ENCODE results near the gene OR3A2. TPM values are rescaled to one million over a fixed set of nuclear protein-coding genes. Genes with fewer than 3 reads are reported as not detected.
"Not testable (repeated sequence)": the region's sequence is repeated elsewhere in the genome, so short reads cannot be mapped to it uniquely, and the experiment has no call there.

The OR3A2 gene
- total RNA-seq, 1 experiment from 2014 or later, result not detected

DNA sequence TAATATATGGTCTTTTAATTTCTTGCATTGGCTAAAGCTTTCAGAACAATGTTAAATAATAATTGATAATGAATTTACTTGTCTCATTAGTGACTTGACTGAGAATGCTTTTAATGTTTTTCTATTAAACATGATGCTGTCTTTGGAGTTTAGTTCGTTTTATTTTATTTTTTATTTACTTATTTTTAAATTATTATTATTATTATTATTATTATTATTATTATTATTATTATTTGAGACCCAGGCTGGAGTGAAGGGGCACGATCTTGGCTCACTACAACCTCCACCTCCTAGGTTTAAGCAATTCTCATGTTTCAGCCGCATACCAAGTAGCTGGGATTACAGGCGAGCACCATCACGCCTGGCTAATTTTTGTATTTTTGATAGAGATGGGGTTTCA is 29.5 kb upstream of the OR3A2 start:
- no peak overlapping the region for H4K91ac ChIP-seq (ENCODE audit: insufficient read length, low read depth, low read length)
- no peak overlapping the region for H2AK5ac ChIP-seq (ENCODE audit: insufficient read length, low read length)
- no peak overlapping the region for H3T11ph ChIP-seq (ENCODE audit: low read length)
- no peak overlapping the region for H3K14ac ChIP-seq (ENCODE audit: insufficient read depth, low read length)
- DNase-seq, result no peak
- H3K9ac ChIP-seq (ENCODE audit: extremely low read depth, insufficient read length, low read length), result no peak overlapping the region
- no peak overlapping the region for H2AFZ ChIP-seq (ENCODE audit: low read length)
- H2BK20ac ChIP-seq (ENCODE audit: low read depth, low read length, poor library complexity, severe bottlenecking), result no peak overlapping the region
- Mint-ChIP-seq H3K27me3 (ENCODE audit: low read depth) (no peaks in the 10 kb centered on the region; the same call in 1 of the 2 replicates), H3K9me3 (peaks cover 35 to 69% of the 10 kb centered on the region in 2 experiments), H3K4me1 (no peaks in the 10 kb centered on the region), H3K4me3 (no peak overlapping the region), H3K27ac (no peak overlapping the region), H3K36me3 (ENCODE audit: insufficient read depth in 1 of 3, low read depth in 3 of 3) (peaks cover 2 to 15% (median 10%) of the 10 kb centered on the region in 3 experiments; a peak in 5 of 7 replicates)
- WGBS (ENCODE audit: extremely low coverage, insufficient read length, low lambda C conversion rate), result no CpG with 5 or more reads among the region's 5 CpGs
- H3K4ac ChIP-seq (ENCODE audit: low read depth, low read length), result no peak overlapping the region
- no peak overlapping the region for H2BK120ac ChIP-seq (ENCODE audit: low read depth, low read length, poor library complexity, severe bottlenecking)
- no peak overlapping the region for H3K23ac ChIP-seq (ENCODE audit: insufficient read length, low read depth, low read length)
- no peak overlapping the region for H2BK12ac ChIP-seq (ENCODE audit: insufficient read length, low read depth, low read length)
- H4K5ac ChIP-seq (ENCODE audit: insufficient read length, low read depth, low read length), result no peak overlapping the region
- TF ChIP-seq CTCF (conservative IDR thresholded peaks at IDR 0.05), result no peak
- H3K27ac ChIP-seq (ENCODE audit: insufficient read length, low read depth, low read length), result no peak overlapping the region
- H3K79me1 ChIP-seq (ENCODE audit: insufficient read depth, low read depth, low read length, poor library complexity, severe bottlenecking), result no peaks in the 10 kb centered on the region
- no peak overlapping the region for H3K56ac ChIP-seq (ENCODE audit: insufficient read length, low read depth, low read length)
- H3K79me2 ChIP-seq (ENCODE audit: insufficient read depth, low read length), result no peaks in the 10 kb centered on the region
- H3K4me2 ChIP-seq (ENCODE audit: insufficient read depth, insufficient read length, low read length), result no peak overlapping the region
- H4K8ac ChIP-seq (replicated peaks; ENCODE audit: insufficient read length, low read depth, low read length), result no peak overlapping the region
- H3K4me1 ChIP-seq (ENCODE audit: insufficient read depth, low read length), result no peaks in the 10 kb centered on the region
- H4K20me1 ChIP-seq (ENCODE audit: control insufficient read depth, insufficient read depth, insufficient read length), result no peaks in the 10 kb centered on the region
- H3K9me3 ChIP-seq (ENCODE audit: control insufficient read depth, low read depth, low read length), result peaks cover 11% of the 10 kb centered on the region
- H2BK15ac ChIP-seq (ENCODE audit: low read depth, low read length), result no peak overlapping the region
- H2BK5ac ChIP-seq (ENCODE audit: insufficient read length, low read length), result no peak overlapping the region
- H3K18ac ChIP-seq (ENCODE audit: insufficient read length, low read depth, low read length), result no peak overlapping the region
- H3K27me3 ChIP-seq (ENCODE audit: insufficient read depth, low read length), result no peaks in the 10 kb centered on the region
- H3K23me2 ChIP-seq (ENCODE audit: insufficient read length, low read depth, low read length, poor library complexity, severe bottlenecking), result no peaks in the 10 kb centered on the region

DNA sequence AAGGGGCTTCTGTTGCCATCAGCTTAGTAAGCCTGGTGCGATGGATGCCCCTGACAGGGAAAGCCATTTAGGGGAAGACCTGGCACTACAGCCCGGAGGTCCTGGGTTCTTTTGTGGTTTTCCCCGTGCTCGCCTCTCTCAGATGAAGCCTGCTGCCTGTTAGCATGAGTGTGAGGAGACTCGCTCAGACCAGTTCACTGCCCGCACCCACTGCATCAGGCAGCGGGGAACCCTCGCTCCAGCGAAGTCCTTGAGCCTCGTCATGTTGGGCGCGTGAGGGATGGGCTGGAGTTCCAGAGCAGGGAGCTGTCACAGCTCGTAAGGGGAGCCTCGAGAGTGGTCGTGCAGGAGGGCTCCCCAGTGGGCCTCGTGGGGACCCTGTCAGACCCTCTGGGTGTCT is 26.1 kb upstream of the OR3A2 start:
- peaks cover 4 to 33% (median 15%) of the 10 kb centered on the region in 3 experiments; a peak in 6 of 7 replicates for H3K36me3 Mint-ChIP-seq (ENCODE audit: insufficient read depth in 1 of 3, low read depth in 3 of 3)
- not testable (repeated sequence) for H2AFZ ChIP-seq (ENCODE audit: low read length); H3K4me3 Mint-ChIP-seq; H3K23ac ChIP-seq (ENCODE audit: insufficient read length, low read depth, low read length); H4K91ac ChIP-seq (ENCODE audit: insufficient read length, low read depth, low read length); H3K56ac ChIP-seq (ENCODE audit: insufficient read length, low read depth, low read length); H2BK120ac ChIP-seq (ENCODE audit: low read depth, low read length, poor library complexity, severe bottlenecking); H3K23me2 ChIP-seq (ENCODE audit: insufficient read length, low read depth, low read length, poor library complexity, severe bottlenecking); H4K8ac ChIP-seq (replicated peaks; ENCODE audit: insufficient read length, low read depth, low read length); H2BK15ac ChIP-seq (ENCODE audit: low read depth, low read length); H4K20me1 ChIP-seq (ENCODE audit: control insufficient read depth, insufficient read depth, insufficient read length); H3K4ac ChIP-seq (ENCODE audit: low read depth, low read length); H3K14ac ChIP-seq (ENCODE audit: insufficient read depth, low read length); H3K4me1 ChIP-seq (ENCODE audit: insufficient read depth, low read length); H2AK5ac ChIP-seq (ENCODE audit: insufficient read length, low read length); H3K27ac Mint-ChIP-seq; DNase-seq; H3K18ac ChIP-seq (ENCODE audit: insufficient read length, low read depth, low read length); H3K27me3 ChIP-seq (ENCODE audit: insufficient read depth, low read length); H3K27me3 Mint-ChIP-seq (ENCODE audit: low read depth); H2BK12ac ChIP-seq (ENCODE audit: insufficient read length, low read depth, low read length); H3K4me1 Mint-ChIP-seq; H2BK5ac ChIP-seq (ENCODE audit: insufficient read length, low read length); H3K79me2 ChIP-seq (ENCODE audit: insufficient read depth, low read length); H3T11ph ChIP-seq (ENCODE audit: low read length); H2BK20ac ChIP-seq (ENCODE audit: low read depth, low read length, poor library complexity, severe bottlenecking); H4K5ac ChIP-seq (ENCODE audit: insufficient read length, low read depth, low read length); H3K4me2 ChIP-seq (ENCODE audit: insufficient read depth, insufficient read length, low read length); H3K9ac ChIP-seq (ENCODE audit: extremely low read depth, insufficient read length, low read length); H3K79me1 ChIP-seq (ENCODE audit: insufficient read depth, low read depth, low read length, poor library complexity, severe bottlenecking); H3K27ac ChIP-seq (ENCODE audit: insufficient read length, low read depth, low read length)
- peaks cover 41% of the 10 kb centered on the region for H3K9me3 ChIP-seq (ENCODE audit: control insufficient read depth, low read depth, low read length)
- no CpG with 5 or more reads among the region's 16 CpGs for WGBS (ENCODE audit: extremely low coverage, insufficient read length, low lambda C conversion rate)
- H3K9me3 Mint-ChIP-seq, result peaks cover 43 to 73% of the 10 kb centered on the region in 2 experiments
